Measurements from ENCODE around the gene GTF2F1. TPM values are rescaled to one million over a fixed set of nuclear protein-coding genes. Genes with fewer than 3 reads are reported as not detected.
"Not testable (repeated sequence)": the region's sequence is repeated elsewhere in the genome, so short reads cannot be mapped to it uniquely, and the experiment has no call there.

The GTF2F1 gene
- total RNA-seq, 1 donor = 33.6 TPM

DNA sequence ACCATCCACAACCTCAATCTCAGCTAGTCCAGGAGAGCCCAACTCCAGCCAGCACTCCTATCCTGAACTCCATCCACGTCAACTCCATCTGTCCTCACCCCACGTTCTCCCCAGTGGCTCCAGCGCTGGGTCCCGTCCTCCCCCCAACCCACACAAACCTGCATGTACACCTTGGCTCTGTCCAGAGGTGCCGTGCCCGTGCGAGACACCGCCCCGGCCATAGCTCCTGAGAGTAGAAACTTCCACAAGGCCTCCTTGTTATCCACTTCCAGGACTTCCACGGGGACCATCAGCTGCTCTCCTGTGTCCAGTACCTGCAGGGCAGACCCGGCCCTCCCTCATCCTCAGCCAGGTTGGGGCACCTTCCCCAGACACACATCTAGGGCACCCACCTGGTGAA, 38.9 kb upstream of the GTF2F1 start:
- no peak for DNase-seq (ENCODE audit: low read depth)
- TF ChIP-seq, protein P1, sequence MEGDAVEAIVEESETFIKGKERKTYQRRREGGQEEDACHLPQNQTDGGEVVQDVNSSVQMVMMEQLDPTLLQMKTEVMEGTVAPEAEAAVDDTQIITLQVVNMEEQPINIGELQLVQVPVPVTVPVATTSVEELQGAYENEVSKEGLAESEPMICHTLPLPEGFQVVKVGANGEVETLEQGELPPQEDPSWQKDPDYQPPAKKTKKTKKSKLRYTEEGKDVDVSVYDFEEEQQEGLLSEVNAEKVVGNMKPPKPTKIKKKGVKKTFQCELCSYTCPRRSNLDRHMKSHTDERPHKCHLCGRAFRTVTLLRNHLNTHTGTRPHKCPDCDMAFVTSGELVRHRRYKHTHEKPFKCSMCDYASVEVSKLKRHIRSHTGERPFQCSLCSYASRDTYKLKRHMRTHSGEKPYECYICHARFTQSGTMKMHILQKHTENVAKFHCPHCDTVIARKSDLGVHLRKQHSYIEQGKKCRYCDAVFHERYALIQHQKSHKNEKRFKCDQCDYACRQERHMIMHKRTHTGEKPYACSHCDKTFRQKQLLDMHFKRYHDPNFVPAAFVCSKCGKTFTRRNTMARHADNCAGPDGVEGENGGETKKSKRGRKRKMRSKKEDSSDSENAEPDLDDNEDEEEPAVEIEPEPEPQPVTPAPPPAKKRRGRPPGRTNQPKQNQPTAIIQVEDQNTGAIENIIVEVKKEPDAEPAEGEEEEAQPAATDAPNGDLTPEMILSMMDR (IDR thresholded peaks at IDR 0.05; ENCODE audit: insufficient read depth, low read length) = no peak
- no peak overlapping the region for H3K4me3 ChIP-seq (ENCODE audit: low read depth, low read length)

GRCh38 chr19:6429419-6430221, 36.7 kb upstream of the GTF2F1 start:
- TF ChIP-seq, protein P1 (IDR thresholded peaks at IDR 0.05; ENCODE audit: insufficient read depth, low read length) = no peak
- no peak overlapping the region for H3K4me3 ChIP-seq (ENCODE audit: low read depth, low read length)
- no peak for DNase-seq (ENCODE audit: low read depth)

GRCh38 chr19:6428692-6429418, 35.9 kb upstream of the GTF2F1 start:
- H3K4me3 ChIP-seq (ENCODE audit: low read depth, low read length); DNase-seq (ENCODE audit: low read depth): not testable (repeated sequence)

GRCh38 chr19:6427131-6427530, 34.2 kb upstream of the GTF2F1 start:
- no peak overlapping the region for H3K4me3 ChIP-seq (ENCODE audit: low read depth, low read length)
- TF ChIP-seq, protein P1 (IDR thresholded peaks at IDR 0.05; ENCODE audit: insufficient read depth, low read length) = no peak
- DNase-seq (ENCODE audit: low read depth) = no peak

- no peak for DNase-seq (ENCODE audit: low read depth)
- TF ChIP-seq, protein P1 (IDR thresholded peaks at IDR 0.05; ENCODE audit: insufficient read depth, low read length) = no peak
- no peak overlapping the region for H3K4me3 ChIP-seq (ENCODE audit: low read depth, low read length)
These were observed 33.0 kb upstream of the GTF2F1 start for GRCh38 chr19:6425732-6426620.

- TF ChIP-seq, protein P1 (IDR thresholded peaks at IDR 0.05; ENCODE audit: insufficient read depth, low read length) = no peak
- DNase-seq (ENCODE audit: low read depth) = peak; percentile 100
- H3K4me3 ChIP-seq (ENCODE audit: low read depth, low read length) = peak overlapping the region; percentile 18
These were observed 32.2 kb upstream of the GTF2F1 start for GRCh38 chr19:6424939-6425731.
